Colon (tissue), 2 donors: ENCODE measurements around the gene ERFE.
"Not testable (repeated sequence)": the region's sequence is repeated elsewhere in the genome, so short reads cannot be mapped to it uniquely, and the experiment has no call there.

ENCODE experiments used
- FAIRE-seq: peaks from 2 replicates; lab custom pipeline; 2012; peaks lifted over from hg19 to GRCh38; lab: Jason Lieb, UNC
- donor health status: control.
- donor health status: control.

The ERFE gene

GRCh38 chr2:238158509-238159070 lies at the start of gene ERFE:
Gene ERFE, plus strand, starts transcription at chr2:238158970. Its CDS starts 38 bp downstream, at chr2:238159008.
- no peak for FAIRE-seq

- no peak for FAIRE-seq
These were observed 45.2 kb upstream of the ERFE start for GRCh38 chr2:238113611-238114010.

- FAIRE-seq: no peak
These were observed 44.4 kb upstream of the ERFE start for GRCh38 chr2:238114331-238114841.

- FAIRE-seq: no peak
These were observed 43.7 kb upstream of the ERFE start for GRCh38 chr2:238114851-238115660.

GRCh38 chr2:238115709-238116108 lies 43.1 kb upstream of the ERFE start:
- not testable (repeated sequence) for FAIRE-seq

- no peak for FAIRE-seq
These were observed 42.2 kb upstream of the ERFE start for GRCh38 chr2:238116298-238117198.

GRCh38 chr2:238117199-238118154 lies 41.3 kb upstream of the ERFE start:
- no peak for FAIRE-seq

- no peak for FAIRE-seq
These were observed 38.9 kb upstream of the ERFE start for GRCh38 chr2:238119756-238120462.

GRCh38 chr2:238120463-238121298 lies 38.1 kb upstream of the ERFE start:
- FAIRE-seq: no peak

GRCh38 chr2:238121511-238122286 lies 37.1 kb upstream of the ERFE start:
- FAIRE-seq: no peak

- no peak for FAIRE-seq
These were observed 36.2 kb upstream of the ERFE start for GRCh38 chr2:238122287-238123217.

GRCh38 chr2:238123218-238123971 lies 35.4 kb upstream of the ERFE start:
- no peak for FAIRE-seq

- FAIRE-seq: no peak
These were observed 34.7 kb upstream of the ERFE start for GRCh38 chr2:238123991-238124470.

GRCh38 chr2:238124488-238125126 lies 34.2 kb upstream of the ERFE start:
- no peak for FAIRE-seq

- no peak for FAIRE-seq
These were observed 33.5 kb upstream of the ERFE start for GRCh38 chr2:238125127-238125885.

- FAIRE-seq: no peak
These were observed 32.4 kb upstream of the ERFE start for GRCh38 chr2:238126338-238126737.
